GM21515 (cell line): ENCODE results near the gene CRK.
"Not testable (repeated sequence)": the region's sequence is repeated elsewhere in the genome, so short reads cannot be mapped to it uniquely, and the experiment has no call there.

ENCODE experiments used
- ATAC-seq: cut with Tn5 transposase; IDR thresholded peaks from one replicate; pipeline ENCODE4 v1.9.1; 2021; ENCODE audit not compliant: unreplicated experiment

Gene CRK

GRCh38 chr17:1431631-1432104, 24.4 kb downstream of the CRK start:
- no peak for ATAC-seq

DNA sequence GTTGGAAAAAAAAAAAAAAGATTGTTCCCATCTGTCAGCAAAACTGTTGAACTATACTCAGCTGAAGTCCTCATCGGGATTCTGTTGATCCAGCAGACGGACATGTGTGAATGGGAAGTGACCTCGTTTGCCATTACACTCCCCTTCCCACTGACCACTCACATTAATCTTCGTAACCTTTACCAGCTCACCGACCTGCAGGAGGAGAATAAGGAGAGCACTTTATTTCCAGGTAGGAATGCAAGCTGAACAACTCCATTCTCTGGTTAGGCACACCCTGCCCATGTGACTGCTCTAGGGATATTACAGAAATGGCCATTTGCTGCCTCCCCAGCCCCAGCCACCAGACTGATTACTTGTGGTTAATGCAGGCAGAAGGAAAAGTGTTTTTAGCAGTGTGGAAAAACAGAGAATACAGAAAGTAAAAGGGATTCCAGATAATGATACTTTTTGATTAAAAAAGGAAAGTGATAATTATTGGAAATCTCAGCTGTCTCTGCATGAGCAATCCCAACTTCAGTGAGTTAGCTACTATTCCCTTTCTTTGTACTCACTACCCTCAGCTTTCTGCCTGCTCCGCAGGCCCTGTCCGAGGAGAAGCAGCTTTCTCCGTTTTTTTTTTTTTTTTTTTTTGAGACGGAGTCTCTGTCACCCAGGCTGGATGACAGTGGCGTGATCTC, 32.4 kb downstream of the CRK start:
- ATAC-seq, result no peak

DNA sequence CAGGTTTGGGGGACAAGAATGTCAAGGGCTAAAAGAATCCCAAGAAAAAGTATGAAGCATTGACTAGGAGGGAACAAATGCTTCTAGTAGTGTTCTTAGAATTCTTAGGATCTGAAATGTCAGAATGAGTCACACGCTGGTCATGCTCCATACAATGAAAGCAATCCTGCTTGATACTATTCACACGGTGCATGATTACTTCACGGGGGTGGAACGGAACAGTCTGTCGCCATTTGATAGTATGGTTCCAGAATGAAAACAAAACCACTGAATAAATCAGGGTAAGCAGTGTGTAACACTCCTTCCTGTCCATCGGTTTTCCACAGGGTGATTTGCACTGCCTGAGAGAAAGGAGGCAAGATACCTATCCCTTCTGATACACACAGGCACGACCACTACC, 33.1 kb downstream of the CRK start:
- ATAC-seq, result no peak

DNA sequence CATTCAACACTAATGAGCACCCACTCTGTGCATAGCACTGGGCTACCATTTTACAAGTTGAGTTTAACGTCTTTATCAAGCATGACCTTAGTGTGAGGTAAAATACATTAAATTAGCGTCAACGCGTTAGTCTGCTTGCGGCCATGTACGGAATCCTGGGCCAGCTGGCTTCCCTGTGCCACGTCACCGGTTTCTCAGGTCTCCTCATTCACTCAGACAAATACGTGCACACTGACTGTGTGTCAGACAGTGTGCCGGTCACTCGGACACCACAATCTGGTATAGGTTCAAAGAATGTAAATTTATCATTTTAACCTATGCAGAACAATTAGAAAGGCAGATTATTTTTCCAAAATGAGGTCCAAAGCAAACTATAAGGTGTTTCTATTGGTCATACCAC, 34.6 kb downstream of the CRK start:
- no peak for ATAC-seq

GRCh38 chr17:1420981-1421380, 35.1 kb downstream of the CRK start:
- no peak for ATAC-seq

GRCh38 chr17:1420163-1420562, 35.9 kb downstream of the CRK start:
- no peak for ATAC-seq

GRCh38 chr17:1418476-1418875, 37.6 kb downstream of the CRK start:
- ATAC-seq, result not testable (repeated sequence)

DNA sequence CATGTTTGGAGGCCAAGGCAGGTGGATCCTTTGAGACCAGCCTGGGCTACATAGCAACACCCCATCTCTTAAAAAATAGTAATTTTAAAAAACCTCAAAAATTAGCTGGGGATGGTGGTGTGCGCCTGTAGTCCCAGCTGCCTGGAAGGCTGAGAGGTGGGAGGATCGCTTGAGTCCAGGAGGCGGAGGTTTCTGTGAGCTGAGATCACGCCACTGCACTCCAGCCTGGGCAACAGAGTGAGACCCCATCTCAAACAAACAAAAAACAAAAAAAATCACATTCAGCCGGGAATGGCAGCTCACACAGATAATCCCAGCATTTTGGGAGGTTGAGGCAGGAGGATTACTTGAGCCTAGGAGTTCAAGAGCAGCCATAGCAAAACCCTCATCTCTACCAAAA, 39.6 kb downstream of the CRK start:
- ATAC-seq, result no peak

- ATAC-seq, result no peak
These were observed 41.4 kb downstream of the CRK start for GRCh38 chr17:1414634-1415033.

GRCh38 chr17:1414001-1414574, 41.9 kb downstream of the CRK start:
- no peak for ATAC-seq

DNA sequence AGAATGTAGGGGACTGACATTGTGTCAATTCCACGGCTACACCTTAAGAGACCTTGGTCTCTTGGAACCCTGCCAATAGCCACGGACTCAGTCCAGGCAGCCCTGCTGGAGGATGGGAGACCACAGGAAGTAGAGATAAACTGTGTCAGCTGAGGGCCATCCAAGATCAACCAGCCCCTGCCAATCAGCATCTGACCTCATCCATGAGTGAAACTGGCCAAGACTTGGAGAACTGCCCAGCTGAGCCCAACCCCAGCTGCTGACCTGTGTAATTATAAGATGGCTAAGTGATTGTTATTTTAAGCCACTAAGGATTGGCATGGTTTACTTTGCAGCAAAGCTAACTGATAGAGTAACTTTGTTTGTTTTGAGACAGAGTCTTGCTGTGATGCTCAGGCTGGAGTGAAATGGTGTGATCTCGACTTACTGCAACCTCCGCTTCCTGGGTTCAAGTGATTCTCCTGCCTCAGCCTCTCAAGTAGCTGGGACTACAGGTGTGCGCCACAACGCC, 42.7 kb downstream of the CRK start:
- no peak for ATAC-seq

DNA sequence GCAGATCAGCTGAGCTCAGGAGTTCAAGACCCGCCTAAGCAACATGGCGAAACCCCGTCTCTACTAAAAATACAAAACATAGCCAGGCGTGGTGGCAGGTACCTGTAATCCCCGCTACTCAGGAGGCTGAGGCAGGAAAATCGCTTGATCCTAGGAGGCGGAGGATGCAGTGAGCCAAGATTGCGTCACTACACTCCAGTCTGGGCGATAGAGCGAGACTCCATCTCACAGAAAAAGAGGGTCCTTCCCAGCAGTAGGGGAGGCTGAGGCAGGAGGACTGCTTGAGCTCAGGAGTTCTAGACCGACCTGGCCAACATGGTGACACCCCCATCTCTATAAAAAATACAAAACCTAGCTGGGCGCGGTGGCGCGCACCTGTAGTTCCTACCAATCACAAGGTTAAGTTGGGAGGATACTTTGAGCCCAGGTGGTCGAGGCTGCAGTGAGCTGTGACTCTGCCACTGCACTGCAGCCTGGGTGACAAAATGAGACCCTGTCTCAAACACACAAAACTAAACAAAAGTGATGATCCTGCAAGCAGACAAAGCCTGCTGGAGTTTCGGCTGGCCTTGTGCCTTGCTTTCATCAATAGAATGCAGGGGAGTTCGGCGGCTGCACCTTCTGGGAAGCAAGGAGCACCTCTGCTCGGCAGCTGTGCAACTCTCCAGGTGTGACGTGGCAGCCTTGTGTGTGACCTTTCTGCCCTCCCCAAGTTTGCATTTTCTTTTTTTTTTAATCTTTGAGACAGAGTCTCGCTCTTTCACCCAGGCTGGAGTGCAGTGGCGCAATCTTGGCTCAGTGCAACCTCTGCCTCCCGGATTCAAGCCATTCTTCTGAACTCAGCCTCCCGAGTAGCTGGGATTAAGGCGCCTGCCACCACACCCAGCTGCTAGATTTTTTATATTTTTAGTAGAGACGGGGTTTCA, 43.6 kb downstream of the CRK start:
- no peak for ATAC-seq

- ATAC-seq, result no peak
These were observed 53.8 kb downstream of the CRK start for GRCh38 chr17:1402262-1402586.

DNA sequence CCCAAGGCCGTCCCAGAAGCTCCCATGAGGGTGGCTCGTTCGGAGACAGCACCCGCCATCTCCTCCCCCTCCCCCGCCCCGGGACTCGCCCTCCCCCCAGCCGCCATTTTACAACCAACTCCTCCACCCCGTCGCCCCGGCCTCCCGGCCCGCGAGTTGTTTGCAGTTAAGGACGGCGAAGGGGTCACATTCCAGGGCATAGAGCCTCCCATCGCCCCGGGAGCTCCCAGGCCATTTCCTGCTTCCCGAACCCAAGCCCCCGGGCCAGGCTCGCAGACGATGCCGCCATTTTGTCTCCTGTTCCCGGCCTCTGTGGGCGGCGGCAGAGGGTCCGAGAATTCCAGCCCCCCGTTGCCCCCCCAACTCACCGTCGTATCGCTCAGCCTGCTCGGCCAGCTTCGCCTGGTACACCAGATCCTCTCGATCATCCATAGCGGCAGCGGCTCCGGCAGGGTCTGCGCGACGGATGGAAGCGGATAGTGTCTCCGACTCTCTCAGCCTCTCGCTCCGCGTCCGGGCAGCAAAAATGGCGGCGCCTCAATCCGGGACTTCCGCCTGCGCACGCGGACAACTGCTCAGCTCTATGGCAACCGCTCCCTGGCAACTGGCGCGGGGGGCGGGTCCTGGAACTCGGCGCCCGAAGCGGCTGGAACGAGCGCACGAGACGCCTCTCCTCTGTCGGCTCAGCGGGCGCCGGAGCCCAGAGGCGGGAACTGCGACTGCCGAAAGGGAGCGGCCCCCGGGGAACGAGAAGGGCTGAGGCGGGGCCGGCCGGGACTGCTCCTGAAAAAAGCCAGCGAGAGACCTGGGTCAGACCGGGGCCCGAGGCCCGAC, 56.1 kb downstream of the CRK start, which contains the start of gene YWHAE:
Gene YWHAE, minus strand, starts transcription at position 544 of the 834 bp plus-strand sequence. Its CDS starts 112 bp downstream, at position 432.
- ATAC-seq, result peak; percentile 85

DNA sequence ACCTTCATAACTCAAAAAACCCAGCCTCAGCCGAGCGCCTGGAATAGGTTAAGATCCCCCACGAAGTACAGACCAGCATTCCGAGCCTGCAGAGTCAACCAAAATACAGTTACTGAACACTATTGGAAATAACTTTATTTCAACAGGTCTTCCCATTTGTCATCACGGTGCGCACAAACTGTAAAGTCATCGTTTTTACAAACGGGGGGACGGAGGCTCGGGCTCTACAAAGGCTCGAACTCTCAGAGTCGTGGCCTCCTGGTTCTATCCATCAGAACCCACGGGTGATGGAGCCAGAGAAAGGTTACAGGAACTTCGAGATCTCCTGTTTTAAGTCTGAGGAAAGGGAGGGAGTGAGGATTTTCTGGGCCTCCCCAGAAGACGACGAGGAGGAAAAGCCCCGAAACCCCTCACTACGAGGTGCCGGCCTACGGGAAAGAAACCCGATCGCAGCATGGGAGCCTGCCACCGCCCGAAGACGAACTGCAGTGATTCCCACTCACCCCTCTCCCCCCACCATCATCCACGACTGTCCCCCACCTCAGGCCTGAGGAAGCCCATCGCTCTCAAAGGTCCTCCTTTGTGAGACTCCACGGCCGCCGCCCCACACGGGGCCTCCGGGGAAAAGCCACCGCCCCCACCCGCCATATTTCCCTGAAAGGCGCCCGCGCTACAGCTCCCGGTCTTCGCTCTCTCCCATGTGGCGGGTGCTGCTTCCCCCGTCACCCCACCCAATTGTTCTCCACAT, 56.9 kb downstream of the CRK start:
- ATAC-seq, result peak; percentile 11

- no peak for ATAC-seq
These were observed 58.0 kb downstream of the CRK start for GRCh38 chr17:1398028-1398427.

GRCh38 chr17:1395876-1396665, 60.0 kb downstream of the CRK start:
- ATAC-seq, result not testable (repeated sequence)

DNA sequence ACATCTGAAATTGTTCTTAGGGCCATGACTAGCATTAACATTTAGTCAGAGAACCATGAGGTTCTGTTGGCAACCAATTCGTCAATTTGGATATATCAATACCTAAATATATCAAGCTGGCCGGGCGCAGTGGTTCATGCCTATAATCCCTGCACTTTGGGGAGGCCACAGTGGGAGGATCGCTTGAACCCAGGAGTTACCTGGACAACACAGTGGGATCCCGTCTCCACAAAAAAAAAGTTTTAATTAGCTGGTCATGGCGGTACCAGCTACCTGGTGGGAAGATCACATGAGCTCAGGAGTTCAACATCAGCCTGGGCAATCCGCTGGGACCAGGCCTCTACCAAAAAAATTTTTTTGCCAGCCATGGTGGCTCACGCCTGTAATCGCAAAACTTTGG, 64.5 kb downstream of the CRK start:
- no peak for ATAC-seq
